ENCODE measurements around the gene CD3G.

DNA sequence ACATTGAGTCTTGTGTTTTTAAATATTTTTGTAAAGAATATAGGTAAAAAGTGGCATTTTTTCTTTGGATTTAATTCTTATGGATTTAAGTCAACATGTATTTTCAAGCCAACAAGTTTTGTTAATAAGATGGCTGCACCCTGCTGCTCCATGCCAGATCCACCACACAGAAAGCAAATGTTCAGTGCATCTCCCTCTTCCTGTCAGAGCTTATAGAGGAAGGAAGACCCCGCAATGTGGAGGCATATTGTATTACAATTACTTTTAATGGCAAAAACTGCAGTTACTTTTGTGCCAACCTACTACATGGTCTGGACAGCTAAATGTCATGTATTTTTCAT lies 39.9 kb upstream of the CD3G start:
- no peak for TF ChIP-seq CTCF (IDR thresholded peaks at IDR 0.05; ENCODE audit: low read depth, low read length, missing input control)
- TF ChIP-seq, protein P1, sequence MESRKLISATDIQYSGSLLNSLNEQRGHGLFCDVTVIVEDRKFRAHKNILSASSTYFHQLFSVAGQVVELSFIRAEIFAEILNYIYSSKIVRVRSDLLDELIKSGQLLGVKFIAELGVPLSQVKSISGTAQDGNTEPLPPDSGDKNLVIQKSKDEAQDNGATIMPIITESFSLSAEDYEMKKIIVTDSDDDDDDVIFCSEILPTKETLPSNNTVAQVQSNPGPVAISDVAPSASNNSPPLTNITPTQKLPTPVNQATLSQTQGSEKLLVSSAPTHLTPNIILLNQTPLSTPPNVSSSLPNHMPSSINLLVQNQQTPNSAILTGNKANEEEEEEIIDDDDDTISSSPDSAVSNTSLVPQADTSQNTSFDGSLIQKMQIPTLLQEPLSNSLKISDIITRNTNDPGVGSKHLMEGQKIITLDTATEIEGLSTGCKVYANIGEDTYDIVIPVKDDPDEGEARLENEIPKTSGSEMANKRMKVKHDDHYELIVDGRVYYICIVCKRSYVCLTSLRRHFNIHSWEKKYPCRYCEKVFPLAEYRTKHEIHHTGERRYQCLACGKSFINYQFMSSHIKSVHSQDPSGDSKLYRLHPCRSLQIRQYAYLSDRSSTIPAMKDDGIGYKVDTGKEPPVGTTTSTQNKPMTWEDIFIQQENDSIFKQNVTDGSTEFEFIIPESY (IDR thresholded peaks at IDR 0.05) = no peak

Data from liver (tissue), 2 donors.